ENCODE results near the gene SELENOT.
A peak's percentile ranks its signal among the peaks of the same experiment; 100 is the strongest.
"Not testable (repeated sequence)": the region's sequence is repeated elsewhere in the genome, so short reads cannot be mapped to it uniquely, and the experiment has no call there.

The SELENOT gene, protein sequence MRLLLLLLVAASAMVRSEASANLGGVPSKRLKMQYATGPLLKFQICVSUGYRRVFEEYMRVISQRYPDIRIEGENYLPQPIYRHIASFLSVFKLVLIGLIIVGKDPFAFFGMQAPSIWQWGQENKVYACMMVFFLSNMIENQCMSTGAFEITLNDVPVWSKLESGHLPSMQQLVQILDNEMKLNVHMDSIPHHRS

DNA sequence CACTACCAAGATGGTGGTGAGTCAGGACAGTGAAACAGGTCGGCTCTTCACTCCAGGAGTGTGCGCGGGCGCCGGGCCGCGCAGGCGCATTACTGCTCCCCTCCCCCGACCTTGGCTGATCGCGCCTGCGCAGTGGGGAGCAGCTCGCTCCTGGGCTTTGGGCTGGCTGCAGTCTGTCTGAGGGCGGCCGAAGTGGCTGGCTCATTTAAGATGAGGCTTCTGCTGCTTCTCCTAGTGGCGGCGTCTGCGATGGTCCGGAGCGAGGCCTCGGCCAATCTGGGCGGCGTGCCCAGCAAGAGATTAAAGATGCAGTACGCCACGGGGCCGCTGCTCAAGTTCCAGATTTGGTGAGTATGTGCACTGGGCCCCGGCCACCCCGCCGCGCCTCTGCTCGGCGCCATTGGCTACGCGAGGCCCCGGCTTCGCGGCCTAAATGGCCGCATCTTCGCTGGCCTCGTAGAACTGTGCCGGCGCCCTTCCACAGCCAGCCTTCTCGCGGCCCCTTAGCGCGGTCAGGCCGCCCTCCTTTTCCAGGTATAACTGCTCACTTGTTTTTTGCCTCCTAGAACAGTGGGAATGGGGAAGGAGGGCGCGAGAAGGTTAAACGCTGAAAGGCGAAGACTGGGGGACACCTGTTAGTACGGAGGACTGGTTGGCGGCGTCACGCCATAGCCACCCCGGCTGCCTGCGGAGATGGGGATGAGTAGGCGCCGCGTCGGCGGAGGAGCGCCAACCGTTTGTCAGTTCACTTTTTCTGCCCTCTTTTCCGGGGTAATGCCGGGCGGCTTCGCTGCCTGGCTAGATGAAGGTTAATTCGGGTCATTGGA, at the start of gene SELENOT:
Gene SELENOT, plus strand, starts transcription at position 169 of the 827 bp plus-strand sequence. Its CDS starts 42 bp downstream, at position 211.
- peak; percentile 97 for DNase-seq

DNA sequence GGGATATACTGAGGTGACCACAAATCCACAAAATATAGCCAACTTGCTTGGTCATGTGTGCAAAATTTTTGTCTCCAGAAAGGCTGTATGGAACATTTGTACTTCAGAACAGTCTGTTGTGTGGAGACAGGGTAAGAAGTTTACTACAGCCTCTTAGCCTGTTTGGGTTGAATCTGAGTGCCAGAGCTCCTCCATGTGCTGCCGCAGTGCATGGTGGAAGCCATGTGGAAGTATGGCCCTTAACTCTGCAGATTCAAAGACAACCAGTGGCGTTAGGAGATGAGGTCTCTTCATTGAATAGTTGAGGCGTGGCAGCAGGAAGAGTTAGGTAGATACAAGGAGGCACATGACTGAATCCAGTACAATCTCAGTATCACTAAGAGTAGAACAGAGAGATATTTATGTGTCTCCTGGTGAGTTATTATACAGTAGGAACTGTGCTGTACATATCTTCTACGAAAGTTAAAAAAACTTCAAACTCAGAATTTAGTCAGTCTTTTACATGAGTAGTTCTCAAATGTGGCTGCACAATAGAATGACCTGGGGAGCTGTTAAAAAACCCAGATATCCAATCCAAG, 47.2 kb upstream of the SELENOT start:
- no peak for DNase-seq

DNA sequence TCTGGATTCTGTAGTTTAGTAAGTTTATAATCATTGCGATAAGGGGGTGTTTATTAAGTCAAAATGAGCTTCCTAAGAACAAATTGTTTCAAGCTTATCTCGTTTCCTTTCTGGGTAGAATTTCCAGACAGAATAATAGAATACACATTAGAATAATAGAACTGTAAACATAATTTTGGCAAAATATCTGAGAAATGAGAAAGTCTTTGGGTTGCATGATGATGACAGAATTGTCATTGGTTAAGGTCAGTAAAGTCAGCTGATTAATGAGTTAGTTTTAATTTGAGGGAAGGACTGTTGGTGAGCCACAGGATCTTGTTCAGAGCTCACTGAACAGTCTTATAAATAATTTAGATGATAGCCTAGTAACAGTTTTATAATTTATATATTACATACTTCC, 46.3 kb upstream of the SELENOT start:
- no peak for DNase-seq

DNA sequence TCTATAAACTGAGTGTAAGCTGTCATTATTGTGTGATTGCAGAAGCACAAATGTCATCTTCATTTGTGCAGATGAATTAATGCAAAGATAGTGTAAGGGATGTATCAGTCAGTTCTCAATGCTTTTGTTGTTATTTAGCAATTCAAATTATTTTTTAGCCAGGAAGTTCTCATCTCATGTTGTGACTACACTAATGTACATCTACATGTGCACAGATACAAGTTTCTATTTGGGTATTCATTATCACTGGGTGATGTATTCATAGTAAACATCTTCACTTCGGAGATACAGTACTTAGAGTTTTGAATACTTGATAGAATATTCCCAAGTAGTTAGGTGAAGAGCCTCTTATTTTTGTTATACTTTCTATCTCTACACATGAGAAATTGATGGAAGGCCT, 45.4 kb upstream of the SELENOT start:
- DNase-seq = no peak

DNA sequence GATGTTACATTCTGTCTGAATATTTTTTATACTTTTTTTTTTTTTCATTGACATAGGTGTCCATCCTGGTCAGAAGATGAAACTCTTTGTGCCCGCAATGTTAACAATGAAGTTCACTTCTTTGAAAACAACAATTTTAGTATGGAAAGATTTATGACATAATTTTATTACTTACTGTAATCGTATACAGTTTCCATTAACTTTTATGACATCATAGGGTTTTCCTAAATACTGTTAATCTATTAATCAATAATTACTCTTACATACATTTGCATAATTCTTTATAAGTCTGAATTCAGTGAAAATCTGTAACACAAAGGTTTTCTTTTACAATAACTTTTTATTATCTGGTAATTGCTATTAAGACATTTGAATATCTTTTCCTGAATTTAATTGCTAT, 38.9 kb upstream of the SELENOT start:
- DNase-seq = no peak

DNA sequence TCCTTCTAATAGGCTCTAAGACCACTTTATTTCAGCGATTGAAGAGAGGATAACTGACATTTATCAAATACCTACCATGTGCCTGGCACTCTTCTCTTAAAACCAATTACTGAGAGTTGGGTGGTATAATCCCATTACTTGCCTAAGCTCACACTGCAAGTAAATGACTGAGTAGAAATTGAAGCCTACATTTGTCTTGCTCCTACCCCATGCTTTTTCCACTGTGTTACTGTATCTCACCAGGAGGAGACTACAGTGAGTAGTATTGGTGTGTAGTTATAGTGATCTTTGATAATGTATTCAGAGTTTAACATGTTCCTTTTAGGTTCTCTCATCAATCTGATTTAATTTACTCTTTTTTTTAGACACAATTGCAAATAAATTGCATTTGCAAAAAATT, 35.8 kb upstream of the SELENOT start:
- DNase-seq = no peak

DNA sequence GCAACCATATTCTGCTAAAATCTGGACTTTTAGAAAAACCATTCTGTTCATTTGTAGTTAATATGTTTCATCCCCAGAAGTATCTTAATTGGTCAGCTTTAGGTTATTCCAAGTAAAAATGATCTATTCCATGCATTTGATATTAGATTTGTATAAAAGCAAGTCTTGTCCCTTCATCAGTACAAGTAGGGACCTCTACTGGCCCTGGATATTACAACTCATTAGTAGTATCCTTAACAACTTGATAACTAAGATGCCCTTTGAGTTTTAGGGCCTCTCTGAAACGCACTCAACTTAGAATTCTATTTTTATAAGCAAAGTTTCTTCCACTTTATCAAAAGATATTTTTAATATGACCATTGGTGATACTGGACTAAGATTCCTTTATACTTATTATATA, 25.3 kb upstream of the SELENOT start:
- DNase-seq = no peak

DNA sequence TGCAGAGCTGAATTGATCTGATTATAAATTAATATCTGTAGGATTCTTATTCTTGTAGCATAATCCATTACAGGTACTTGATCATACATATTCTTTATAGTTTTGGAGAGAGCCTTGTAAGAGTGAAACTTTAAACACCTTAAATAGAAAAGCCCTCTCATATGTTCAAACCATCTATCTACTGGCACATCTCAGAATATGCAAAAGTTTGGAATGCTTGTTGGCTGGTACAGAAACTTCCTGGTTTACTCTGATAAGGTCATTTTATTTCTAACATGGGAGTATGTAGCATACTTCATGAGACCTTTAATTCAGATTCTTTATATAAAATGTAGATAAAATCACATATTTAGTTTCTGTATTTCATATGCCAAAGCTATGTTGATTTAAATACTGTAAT, 21.9 kb upstream of the SELENOT start:
- no peak for DNase-seq

DNA sequence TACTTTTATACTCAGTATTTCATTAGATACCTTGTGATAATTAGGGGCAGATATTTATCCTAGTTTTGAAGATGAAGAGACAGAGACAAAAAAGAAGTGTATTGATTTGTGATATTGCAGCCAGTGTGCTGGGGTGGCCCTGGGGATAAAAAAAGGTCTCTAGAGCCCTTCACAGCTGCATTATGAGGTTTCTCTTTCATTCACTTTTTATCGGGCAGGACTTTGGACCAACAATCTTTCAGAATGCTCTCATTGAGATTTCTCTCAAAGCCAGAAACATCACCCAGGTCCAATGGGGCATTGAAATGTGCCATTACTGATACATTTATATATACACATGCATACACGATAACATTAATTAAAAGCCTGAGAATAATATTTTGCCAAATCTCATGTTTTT, 20.5 kb upstream of the SELENOT start:
- DNase-seq = no peak

DNA sequence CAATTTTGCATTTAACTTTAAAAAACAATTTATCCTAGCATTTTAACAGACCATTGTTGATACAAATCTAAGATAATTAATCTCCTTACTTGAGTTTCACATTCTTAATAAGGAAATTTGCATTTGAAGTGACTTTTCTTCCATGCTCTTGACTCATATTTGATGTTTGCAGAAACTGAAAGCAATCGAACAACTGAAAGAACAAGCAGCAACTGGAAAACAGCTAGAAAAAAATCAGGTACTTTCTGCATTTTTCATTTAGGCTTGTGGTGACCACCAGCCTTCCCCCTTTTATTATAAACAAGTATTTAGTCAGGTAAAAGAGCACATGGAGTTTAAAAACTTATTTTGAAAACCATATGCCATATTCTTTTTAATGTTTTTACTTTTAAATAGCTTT, 20.1 kb upstream of the SELENOT start:
- no peak for DNase-seq

DNA sequence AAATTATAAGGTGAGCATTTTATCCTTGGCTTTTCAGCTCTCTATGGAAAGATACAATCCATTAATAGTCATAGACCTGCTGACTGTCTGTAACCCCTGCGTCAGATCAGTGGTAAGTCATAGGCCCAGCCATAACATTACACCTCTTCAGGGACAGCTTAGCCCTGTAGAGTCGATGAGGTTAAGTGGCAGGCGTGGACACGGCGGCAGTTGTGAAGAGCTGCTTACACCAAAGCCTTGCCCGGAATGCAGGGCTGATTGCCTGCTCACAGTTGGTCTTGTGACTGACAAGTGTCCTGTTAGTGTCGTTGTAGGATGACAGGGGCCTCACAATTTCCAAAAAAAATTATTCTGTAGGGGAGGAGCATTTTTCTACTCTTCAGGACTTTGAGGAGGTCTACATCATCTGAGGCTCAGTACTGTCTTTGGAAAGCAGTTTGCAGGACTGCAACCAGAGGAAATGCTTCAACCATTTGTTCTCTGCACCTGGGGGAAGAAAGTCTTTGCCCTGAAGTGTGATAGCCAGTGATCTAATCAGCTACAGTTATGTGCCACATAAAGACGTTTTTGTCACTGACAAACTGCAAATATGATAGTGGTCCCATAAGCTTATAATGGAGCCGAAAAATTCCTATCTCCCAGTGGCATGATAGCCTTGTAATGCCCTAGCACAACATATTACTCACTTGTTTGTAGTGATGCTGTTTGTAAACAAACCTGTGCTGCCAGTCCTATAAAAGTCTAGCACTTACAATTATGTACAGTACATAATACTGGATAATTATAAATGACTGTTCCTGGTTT, 14.9 kb upstream of the SELENOT start:
- DNase-seq = no peak

DNA sequence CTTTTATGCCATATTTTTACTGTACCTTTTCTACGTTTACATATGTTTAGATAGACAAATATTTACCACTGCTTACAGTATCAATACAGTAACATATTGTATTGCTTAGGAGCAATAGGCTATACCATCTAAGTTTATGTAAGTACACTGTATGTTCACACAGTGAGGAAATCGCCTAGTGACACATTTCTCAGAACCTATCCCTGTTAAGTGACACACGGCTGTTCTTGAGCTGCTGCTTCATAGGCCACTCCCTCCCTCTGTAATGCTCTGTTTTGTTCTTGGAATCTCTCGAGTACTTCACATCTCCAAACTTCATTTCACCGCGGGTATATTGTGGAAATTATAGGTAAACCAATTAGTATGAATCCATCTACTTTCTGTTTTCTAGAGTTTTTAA, 13.4 kb upstream of the SELENOT start:
- no peak for DNase-seq

DNA sequence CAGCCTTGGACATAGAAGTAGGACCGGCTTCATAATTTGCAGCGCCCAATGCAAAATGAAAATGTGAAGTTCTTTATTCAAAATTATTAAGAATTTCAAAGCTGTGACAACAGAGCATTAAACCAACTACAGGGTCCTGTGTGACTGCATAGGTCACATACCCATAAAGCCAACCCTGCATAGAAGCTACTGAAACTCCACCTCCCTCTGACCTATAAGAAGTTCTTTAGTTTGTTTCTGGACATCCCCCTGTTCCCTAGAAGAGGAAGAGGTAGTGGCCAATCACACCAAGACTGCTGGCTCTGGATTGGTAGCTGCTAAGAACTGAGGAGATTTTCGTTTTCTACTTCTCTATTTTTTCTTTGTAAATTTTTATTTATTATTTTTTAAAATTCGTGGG, 9.0 kb upstream of the SELENOT start:
- DNase-seq = no peak

DNA sequence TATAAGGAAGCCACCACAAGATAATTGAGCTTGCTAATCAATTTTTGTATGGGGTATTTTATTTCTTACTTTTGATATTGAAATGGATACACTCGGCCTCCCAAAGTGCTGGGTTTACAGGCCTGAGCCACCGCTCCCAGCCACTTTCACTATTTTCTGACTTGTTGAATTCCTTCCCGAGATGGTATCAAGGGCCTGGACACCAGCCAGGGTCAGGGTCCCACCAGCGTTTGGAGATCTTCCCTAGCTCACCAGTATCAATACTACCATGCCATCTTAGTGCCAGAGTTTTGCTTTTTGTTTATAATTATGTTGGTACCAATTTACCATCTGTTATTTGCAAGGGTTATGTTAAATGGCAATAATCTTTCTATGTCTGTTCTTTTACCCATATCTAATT, 5.5 kb upstream of the SELENOT start:
- no peak for DNase-seq

DNA sequence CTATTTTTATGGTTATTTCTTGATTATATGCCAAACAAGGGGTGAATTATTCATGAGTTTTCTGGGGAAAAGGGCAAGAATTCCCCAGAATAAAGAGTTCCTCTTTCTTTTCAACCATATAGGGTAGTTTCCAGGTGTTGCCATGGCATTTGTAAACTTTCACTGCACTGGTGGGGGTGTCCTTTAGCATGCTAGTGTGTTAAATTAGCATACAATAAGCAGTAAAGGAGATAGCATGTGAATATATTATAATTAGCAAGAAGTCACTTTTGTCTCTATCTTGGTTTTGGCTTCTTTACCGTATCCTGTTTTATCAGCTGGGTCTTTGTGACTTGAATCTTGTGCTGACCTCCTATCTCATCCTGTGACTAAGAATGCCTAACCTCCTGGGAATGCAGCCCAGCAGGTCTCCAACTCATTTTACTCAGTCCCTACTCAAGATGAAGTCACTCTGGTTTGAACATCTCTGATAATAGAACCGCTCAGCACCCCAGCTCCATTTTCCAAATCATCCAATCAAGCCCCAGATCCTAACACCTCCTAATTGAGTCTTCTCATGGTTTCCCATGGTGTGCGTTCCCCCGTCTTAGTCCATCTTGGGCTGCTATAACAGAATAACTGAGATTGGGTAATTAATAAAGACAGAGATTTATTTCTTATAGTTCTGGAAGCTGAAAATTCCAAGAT, 3.4 kb upstream of the SELENOT start:
- DNase-seq = no peak

DNA sequence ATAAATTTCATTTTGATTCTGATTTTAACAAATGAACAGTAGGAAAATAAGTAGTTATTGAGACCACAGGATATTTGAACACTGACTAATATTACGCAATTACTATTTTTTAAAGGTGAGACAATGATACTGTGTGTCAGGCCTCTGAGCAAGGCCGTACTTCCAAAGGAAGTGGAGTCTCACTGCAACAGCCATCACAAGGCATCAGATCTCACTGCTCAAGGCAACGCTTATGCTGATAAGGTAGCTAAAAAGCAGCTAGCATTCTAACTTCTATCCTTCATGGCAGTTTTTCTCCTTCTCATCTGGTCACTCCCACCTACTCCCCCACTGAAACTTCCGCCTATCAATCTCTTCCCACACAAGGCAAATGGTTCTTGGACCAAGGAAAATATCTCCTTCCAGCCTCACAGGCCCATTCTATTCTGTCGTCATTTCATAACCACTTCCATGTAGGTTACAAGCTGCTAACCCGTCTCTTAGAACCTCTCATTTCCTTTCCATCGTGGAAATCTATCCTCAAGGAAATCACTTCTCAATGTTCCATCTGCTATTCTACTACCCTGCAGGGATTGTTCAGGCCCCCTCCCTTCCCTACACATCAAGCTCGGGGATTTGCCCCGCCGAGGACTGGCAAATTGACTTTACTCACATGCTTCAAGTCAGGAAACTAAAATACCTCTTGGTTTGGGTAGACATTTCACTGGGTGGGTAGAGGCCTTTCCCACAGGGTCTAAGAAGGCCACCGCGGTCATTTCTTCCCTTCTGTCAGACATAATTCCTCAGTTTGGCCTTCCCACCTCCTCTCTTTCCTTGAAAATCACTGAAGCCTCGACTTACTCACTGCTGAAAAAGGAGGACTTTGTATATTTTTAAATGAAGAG, 2.2 kb upstream of the SELENOT start:
- not testable (repeated sequence) for DNase-seq

DNA sequence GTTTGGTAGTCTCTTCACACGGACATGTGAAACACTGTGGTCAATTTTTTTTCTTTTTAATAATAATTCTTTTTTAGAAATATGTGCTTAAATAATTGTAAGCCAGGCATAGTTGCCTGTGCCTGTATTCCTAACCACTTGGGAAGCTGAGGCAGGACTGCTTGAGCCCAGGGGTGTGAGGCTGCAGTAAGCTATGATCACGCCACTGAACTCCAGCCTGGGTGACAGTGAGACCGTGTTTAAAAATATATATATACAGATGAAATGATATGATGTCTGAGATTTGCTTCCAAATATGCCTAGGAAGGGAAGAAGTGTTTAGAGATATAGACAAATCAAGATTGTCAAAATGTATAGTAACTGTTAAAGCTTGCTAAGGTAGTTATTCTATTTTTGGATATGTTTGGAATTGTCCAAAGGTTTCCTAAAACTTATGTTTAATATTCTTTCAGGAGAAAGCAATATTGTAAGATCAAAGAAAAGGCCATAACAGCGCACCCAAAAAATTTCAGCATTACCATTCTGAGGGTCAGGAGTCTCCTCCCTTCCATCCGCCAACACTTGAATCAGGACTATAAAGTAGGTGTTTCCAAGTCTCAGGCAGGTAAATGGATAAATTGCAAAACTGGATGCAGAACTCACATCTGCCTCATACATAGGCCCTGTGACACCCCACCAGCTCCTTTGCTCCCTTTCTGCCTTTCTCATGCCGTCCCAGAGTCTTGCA, 532 bp upstream of the SELENOT start:
- DNase-seq = no peak

DNA sequence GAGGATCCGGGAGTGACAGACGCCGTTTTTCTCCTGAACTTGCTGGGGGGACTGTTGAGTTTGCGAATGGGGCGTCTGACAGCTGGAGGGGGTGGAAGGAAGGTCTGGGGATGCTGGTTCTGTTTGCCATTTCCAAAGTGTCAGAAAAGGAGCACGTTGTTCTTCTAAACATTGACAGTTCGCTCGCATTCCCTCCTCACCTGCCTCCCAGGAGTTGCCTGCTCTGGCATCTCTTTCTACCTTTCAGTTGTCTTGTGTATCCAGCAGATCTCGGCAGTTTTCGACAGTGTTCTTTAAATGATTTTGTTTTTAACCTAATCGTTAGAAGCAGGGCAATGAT, 829 bp downstream of the SELENOT start:
- peak in 1 of 2 experiments; percentile 73 for DNase-seq

DNA sequence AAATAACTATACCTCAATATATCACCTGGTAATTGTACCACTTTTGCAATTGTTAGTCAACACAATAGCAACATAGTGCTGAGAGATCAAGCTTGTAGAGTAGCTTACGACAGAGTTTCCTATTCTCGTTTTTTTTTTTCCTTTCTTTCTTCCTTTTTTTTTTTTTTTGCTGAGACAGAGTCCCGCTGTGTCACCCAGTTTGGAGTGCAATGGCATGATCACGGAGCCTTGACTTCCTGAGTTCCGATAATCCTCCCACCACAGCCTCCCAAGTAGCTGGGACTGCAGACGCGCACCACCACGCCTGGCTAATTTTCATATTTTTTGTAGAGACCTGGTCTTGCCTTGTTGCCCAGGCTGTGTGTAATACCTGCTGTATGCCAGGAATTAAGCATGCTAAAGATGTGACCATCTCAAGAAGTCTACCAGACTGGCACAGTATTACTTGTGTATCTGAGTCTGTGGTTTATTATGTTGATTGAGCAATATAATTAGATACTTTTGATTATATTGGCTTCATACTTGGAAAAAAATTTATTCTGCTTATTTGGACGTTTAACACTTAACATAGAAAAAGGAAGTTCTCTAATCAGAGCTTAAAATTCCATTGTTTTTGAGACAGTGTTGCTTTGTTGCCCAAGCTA, 3.0 kb downstream of the SELENOT start:
- DNase-seq = no peak

DNA sequence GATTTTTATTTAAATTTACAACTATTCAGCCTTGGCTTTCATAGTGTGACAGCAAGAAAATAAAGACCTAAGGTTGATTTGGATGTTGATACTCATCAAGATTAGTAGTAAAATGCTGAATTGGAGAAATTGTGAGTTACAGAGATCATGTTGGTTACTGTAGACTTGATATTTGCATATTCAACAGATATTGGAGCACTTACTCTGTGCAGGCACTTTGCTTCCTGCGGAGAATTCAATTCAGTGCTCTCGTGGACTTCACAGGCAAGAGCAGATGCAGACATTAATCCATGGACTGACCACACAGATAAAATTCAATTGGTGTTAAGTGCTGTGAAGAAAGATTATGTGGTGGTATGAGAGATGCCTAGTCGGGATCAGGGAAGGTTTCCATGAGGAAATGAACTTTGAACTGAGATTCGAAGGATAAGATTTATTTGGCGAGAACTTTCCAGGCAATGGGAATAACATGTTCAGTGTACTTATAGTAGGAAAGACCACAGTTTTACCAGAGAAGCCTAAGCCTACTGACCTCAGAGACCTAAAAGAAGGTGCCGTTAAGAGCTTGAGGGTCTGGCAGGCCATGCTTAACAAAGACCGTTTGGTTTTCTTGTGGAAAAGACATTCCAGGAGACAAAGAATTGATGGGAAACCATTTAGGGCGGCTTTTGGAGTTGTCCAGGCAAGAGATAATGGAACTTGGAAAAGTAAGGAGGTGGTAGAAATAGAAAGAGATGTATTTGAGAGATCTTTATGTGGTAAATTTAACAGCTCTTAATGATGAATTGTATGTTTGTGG, 4.3 kb downstream of the SELENOT start:
- DNase-seq = no peak

Data from NCI-H2081 (cell line).